SU-DHL-6 (cell line): ENCODE measurements around the gene FBXO24.

Experiments
- EZH2phosphoT487 ChIP-seq: fragments of 200-600 bp; sonication (generic), shearing (Covaris generic); conservative IDR thresholded peaks from 2 replicates; pipeline ENCODE4 v1.6.1; 2018; ENCODE audit warnings: mild to moderate bottlenecking, antibody characterized with exemption, low read length, moderate library complexity, mixed read lengths
- TF ChIP-seq, protein P1 (sequence below): fragments of 200-600 bp; sonication (generic); IDR thresholded peaks from one replicate; pipeline ENCODE4 v1.5.1; 2017; ENCODE audit warnings: antibody characterized with exemption, mild to moderate bottlenecking, low read length, moderate library complexity; ENCODE audit not compliant: insufficient read depth, poor library complexity, severe bottlenecking

DNA sequence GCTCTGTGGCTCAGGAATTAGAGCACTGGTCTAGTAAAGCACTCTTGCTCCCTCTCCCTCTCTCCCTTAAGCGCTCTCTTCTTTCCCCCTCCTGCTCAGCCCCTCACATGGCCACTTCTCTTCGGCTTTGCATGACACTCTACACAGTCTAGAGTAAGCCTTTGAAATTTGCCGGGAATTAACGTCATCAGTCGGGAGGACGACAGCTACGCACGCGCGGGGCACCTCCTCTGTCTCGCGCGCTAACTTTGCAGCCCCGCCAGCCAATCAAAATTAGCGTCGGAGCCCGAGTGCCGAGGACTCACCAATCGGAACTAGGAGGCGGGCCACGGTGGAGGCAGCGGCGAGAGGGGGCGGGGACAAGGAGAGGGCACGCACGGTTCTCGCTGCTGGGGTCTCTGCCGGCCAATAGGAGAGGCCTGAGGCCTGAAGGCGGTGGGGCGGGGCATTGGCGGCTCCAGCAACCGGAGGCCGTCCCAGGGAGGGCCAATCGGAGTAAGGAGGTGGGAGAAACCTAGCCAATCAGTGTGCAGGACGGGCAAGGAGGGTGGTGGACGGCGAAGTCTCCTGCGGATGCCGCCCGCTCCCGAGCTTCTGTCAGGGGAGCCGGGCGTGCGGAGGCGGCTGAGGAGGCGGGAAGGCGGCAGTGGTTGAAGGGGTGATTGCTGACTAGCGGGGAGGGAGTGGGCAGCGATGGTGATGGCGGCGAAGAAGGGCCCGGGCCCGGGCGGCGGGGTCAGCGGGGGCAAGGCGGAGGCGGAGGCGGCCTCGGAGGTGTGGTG, 47.3 kb upstream of the FBXO24 start, which contains the start of gene AGFG2:
- TF ChIP-seq, protein P1, sequence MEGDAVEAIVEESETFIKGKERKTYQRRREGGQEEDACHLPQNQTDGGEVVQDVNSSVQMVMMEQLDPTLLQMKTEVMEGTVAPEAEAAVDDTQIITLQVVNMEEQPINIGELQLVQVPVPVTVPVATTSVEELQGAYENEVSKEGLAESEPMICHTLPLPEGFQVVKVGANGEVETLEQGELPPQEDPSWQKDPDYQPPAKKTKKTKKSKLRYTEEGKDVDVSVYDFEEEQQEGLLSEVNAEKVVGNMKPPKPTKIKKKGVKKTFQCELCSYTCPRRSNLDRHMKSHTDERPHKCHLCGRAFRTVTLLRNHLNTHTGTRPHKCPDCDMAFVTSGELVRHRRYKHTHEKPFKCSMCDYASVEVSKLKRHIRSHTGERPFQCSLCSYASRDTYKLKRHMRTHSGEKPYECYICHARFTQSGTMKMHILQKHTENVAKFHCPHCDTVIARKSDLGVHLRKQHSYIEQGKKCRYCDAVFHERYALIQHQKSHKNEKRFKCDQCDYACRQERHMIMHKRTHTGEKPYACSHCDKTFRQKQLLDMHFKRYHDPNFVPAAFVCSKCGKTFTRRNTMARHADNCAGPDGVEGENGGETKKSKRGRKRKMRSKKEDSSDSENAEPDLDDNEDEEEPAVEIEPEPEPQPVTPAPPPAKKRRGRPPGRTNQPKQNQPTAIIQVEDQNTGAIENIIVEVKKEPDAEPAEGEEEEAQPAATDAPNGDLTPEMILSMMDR: no peak
- TF ChIP-seq EZH2phosphoT487: no peak
